Activated naive CD4-positive, alpha-beta T cell treated with anti-CD3 and anti-CD28 coated beads for 36 hours (primary cell): ENCODE results near the gene OR1G1. TPM values are rescaled to one million over a fixed set of nuclear protein-coding genes. Genes with fewer than 3 reads are reported as not detected.
"Not testable (repeated sequence)": the region's sequence is repeated elsewhere in the genome, so short reads cannot be mapped to it uniquely, and the experiment has no call there.

ENCODE experiments used
- CTCF ChIA-PET: fragments of 350-600 bp; sonication (Branson Sonifier 250); formaldehyde crosslinking; loops from one replicate; lab custom pipeline; 2021; ENCODE audit warnings: antibody characterized with exemption; lab: Charles Lee
- DNase-seq: peaks from one replicate; pipeline ENCODE4 v3.0.0-alpha.2; 2020
- H3K27ac Mint-ChIP-seq: one replicate; pipeline ENCODE4 v1.8.0; 2021; ENCODE audit warnings: mild to moderate bottlenecking, mixed read lengths
- H3K27me3 Mint-ChIP-seq: one replicate; pipeline ENCODE4 v1.8.0; 2021; ENCODE audit warnings: low read depth, mixed read lengths
- H3K36me3 Mint-ChIP-seq: one replicate; pipeline ENCODE4 v1.8.0; 2021; ENCODE audit warnings: low read depth, mixed read lengths
- H3K4me1 Mint-ChIP-seq: one replicate; pipeline ENCODE4 v1.8.0; 2021; ENCODE audit warnings: low read depth, mixed read lengths
- H3K4me3 Mint-ChIP-seq: one replicate; pipeline ENCODE4 v1.8.0; 2021; ENCODE audit warnings: mild to moderate bottlenecking, moderate library complexity, mixed read lengths
- H3K9me3 Mint-ChIP-seq: one replicate; pipeline ENCODE4 v1.8.0; 2021; ENCODE audit warnings: mixed read lengths
- intact Hi-C: fragments of 100-400 bp; cut with micrococcal nuclease; formaldehyde crosslinking; loops from one replicate; pipeline ENCODE4 v1.15.1; 2023
- total RNA-seq, 2 experiments: library from RNA; stranded (reverse); gene quantifications; one replicate each; pipeline ENCODE4 v1.2.3, GENCODE V29; 2021

The OR1G1 gene
- total RNA-seq = not detected

DNA sequence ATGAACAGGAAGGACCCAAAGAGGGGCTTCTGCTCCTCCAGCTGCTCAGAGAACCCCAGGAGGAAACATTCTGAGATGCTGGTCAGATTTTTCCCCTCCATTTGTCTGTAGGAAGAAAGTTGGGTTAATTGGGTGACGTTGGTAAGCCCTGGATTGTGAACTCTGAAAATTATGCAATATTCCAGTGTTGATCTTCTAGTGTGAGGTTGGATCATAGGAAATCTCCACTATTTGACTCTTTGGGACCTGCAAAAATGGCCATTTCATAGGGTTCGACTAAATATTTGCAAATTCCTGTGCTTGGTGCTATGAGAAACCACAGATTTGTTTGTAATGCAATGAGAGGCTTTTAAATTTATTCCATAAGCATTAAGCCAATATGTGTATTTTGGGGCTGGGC lies at the start of gene OR1G1:
Gene OR1G1 (minus strand): TSS at position 101 of the 400 bp plus-strand sequence. CDS start 0 bp downstream, at position 101.
- no peaks in the 10 kb centered on the region for H3K9me3 Mint-ChIP-seq
- CTCF ChIA-PET = no interaction called here
- DNase-seq = no peak
- intact Hi-C loops = no loop called here
- no peak within 1 kb of the TSS for H3K4me3 Mint-ChIP-seq
- no peaks in the 10 kb centered on the region for H3K36me3 Mint-ChIP-seq
- H3K27me3 Mint-ChIP-seq = peaks cover 17% of the 10 kb centered on the region
- H3K27ac Mint-ChIP-seq = no peak within 1 kb of the TSS
- H3K4me1 Mint-ChIP-seq = no peaks in the 10 kb centered on the region

DNA sequence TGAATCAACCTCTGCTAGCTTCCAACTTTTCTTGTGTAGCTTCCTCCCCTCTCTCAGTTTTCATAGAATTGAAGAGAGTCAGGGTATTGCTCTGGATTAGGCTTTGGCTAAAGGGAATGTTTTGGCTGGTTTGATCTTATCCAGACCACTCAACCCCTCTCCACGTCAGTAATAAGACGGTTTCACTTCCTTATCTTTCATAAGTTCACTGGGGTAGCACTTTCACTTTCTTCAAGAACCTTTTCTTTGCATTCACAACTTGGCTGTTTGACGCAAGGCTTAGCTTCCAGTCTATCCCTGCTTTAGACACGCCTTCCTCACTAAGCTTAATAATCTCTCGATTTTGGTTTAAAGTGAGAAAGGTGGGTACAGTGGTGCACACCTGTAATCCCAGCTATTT lies 40.2 kb upstream of the OR1G1 start:
- Mint-ChIP-seq H3K27ac (no peak overlapping the region), H3K4me3 (no peak overlapping the region), H3K27me3 (no peaks in the 10 kb centered on the region), H3K4me1 (peaks cover 5% of the 10 kb centered on the region), H3K36me3 (no peaks in the 10 kb centered on the region), H3K9me3 (peaks cover 6% of the 10 kb centered on the region)
- no peak for DNase-seq
- intact Hi-C loops = no loop called here
- CTCF ChIA-PET = no interaction called here

DNA sequence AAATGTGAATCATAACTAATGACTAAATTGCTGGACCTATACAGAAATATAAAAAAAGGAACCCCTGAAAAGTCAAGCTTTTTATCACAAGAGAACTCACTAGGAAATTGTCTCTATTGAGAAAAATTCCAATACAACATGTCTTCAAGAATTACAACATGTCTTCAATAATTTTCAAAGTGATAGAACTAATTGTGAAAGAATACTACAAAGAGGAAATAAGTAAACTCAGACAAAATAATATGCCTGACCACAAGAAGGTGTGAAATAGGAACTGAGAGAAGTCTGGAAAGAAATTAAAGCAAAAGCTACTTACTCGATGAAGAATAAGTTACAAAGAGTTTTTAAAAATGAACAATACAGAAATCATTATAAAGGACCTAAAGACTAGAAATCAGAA lies 29.9 kb upstream of the OR1G1 start:
- CTCF ChIA-PET = interaction anchor here (0.7 kb wide), 1 partner anchor 315 kb away, joined by 6 read pairs; no protein-coding TSS in a partner anchor
- no peak overlapping the region for H3K27ac Mint-ChIP-seq
- H3K27me3 Mint-ChIP-seq = peaks cover 12% of the 10 kb centered on the region
- H3K4me3 Mint-ChIP-seq = no peak overlapping the region
- intact Hi-C loops = no loop called here
- no peak for DNase-seq
- no peaks in the 10 kb centered on the region for H3K36me3 Mint-ChIP-seq
- H3K9me3 Mint-ChIP-seq = peaks cover 4% of the 10 kb centered on the region
- H3K4me1 Mint-ChIP-seq = no peaks in the 10 kb centered on the region

GRCh38 chr17:3137494-3137893 lies 10.1 kb upstream of the OR1G1 start:
- H3K36me3 Mint-ChIP-seq, H3K9me3 Mint-ChIP-seq, H3K27ac Mint-ChIP-seq, H3K4me1 Mint-ChIP-seq, DNase-seq, H3K4me3 Mint-ChIP-seq, intact Hi-C loops, CTCF ChIA-PET: not testable (repeated sequence)
- H3K27me3 Mint-ChIP-seq = peaks cover 14% of the 10 kb centered on the region

DNA sequence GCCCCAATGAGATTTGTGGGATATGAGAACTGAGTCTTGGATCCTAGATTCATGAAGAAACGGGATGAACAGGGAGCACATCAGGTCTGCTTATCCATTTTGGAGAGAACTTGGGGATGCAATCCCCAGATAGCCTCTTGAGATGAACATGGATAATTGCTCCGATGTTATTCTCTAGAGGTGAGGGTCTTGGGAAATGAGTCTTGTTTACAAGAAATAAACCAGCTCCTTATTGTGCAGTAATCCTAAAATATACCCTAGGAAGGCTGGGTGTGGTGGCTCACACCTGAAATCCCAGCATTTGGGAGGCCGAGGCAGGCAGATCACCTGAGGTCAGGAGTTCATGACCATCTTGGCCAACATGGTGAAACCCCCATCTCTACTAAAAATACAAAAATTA lies 23.0 kb downstream of the OR1G1 start, which contains the start of gene OR1D2:
Gene OR1D2 (minus strand): TSS at position 101 of the 400 bp plus-strand sequence. CDS start 11,426 bp downstream, outside the sequence.
- H3K27ac Mint-ChIP-seq = no peak within 1 kb of the TSS
- intact Hi-C loops = no loop called here
- no peaks in the 10 kb centered on the region for H3K4me1 Mint-ChIP-seq
- CTCF ChIA-PET = no interaction called here
- no peak for DNase-seq
- peaks cover 16% of the 10 kb centered on the region for H3K9me3 Mint-ChIP-seq
- H3K27me3 Mint-ChIP-seq = peaks cover 11% of the 10 kb centered on the region
- H3K4me3 Mint-ChIP-seq = no peak within 1 kb of the TSS
- H3K36me3 Mint-ChIP-seq = no peaks in the 10 kb centered on the region

Other genes starting within 250 kb of the OR1G1 start
- not detected for gene OR1D5, start 63.9 kb downstream of the OR1G1 start, total RNA-seq
- gene OR1D2, start 23.1 kb downstream of the OR1G1 start, total RNA-seq = not detected
- gene OR1A2, start 70.0 kb upstream of the OR1G1 start, total RNA-seq = not detected
- not detected for gene OR1A1, start 80.1 kb upstream of the OR1G1 start, total RNA-seq
- gene OR3A1, start 170.8 kb upstream of the OR1G1 start, total RNA-seq = under 1 TPM in 1 of 2 experiments, not detected in 1; 0.12 TPM